ENCODE results near the gene LRRK1. TPM values are rescaled to one million over a fixed set of nuclear protein-coding genes. Genes with fewer than 3 reads are reported as not detected.

LRRK1 gene
- total RNA-seq, 2 experiments from 2014 or later: 1.0 to 1.1 TPM

- Mint-ChIP-seq H3K27me3 (peaks cover 31% of the 10 kb centered on the region), H3K4me1 (no peaks in the 10 kb centered on the region), H3K27ac (no peak overlapping the region), H3K36me3 (ENCODE audit: low read depth) (no peaks in the 10 kb centered on the region), H3K9me3 (no peaks in the 10 kb centered on the region), H3K4me3 (no peak overlapping the region)
- CTCF ChIA-PET: interaction anchor here (0.9 kb wide), 1 partner anchor 26 kb away, joined by 4 read pairs; no protein-coding TSS in a partner anchor
- POLR2A ChIA-PET: no interaction called here
- no peak for DNase-seq
Observed at GRCh38 chr15:100895721-100896120, 23.4 kb upstream of the LRRK1 start.

GRCh38 chr15:100897221-100898151 is 21.7 kb upstream of the LRRK1 start:
- no peak for DNase-seq
- no peaks in the 10 kb centered on the region for H3K4me1 Mint-ChIP-seq
- ChIA-PET POLR2A (no interaction called here), CTCF (interaction anchor here (1.1 to 1.3 kb wide), 2 partner anchors 21 to 111 kb away, joined by 4 to 5 read pairs; partner anchors contain the start of gene LRRK1)
- no peak overlapping the region for H3K4me3 Mint-ChIP-seq
- peaks cover 23% of the 10 kb centered on the region for H3K27me3 Mint-ChIP-seq
- H3K9me3 Mint-ChIP-seq: no peaks in the 10 kb centered on the region
- H3K36me3 Mint-ChIP-seq (ENCODE audit: low read depth): no peaks in the 10 kb centered on the region
- H3K27ac Mint-ChIP-seq: no peak overlapping the region

GRCh38 chr15:100898152-100898490 is 21.0 kb upstream of the LRRK1 start:
- H3K4me3 Mint-ChIP-seq: no peak overlapping the region
- POLR2A ChIA-PET: no interaction called here
- no peak overlapping the region for H3K27ac Mint-ChIP-seq
- H3K27me3 Mint-ChIP-seq: peaks cover 20% of the 10 kb centered on the region
- H3K4me1 Mint-ChIP-seq: no peaks in the 10 kb centered on the region
- no peaks in the 10 kb centered on the region for H3K36me3 Mint-ChIP-seq (ENCODE audit: low read depth)
- H3K9me3 Mint-ChIP-seq: no peaks in the 10 kb centered on the region
- CTCF ChIA-PET: interaction anchor here (1.1 kb wide), 1 partner anchor 21 kb away, joined by 5 read pairs; the partner anchor contains the start of gene LRRK1
- no peak for DNase-seq

- Mint-ChIP-seq H3K27me3 (peaks cover 15% of the 10 kb centered on the region), H3K9me3 (no peaks in the 10 kb centered on the region), H3K27ac (no peak overlapping the region), H3K36me3 (ENCODE audit: low read depth) (no peaks in the 10 kb centered on the region), H3K4me3 (no peak overlapping the region), H3K4me1 (no peaks in the 10 kb centered on the region)
- no peak for DNase-seq
- ChIA-PET POLR2A (no interaction called here), CTCF (interaction anchor here (1.1 kb wide), 1 partner anchor 20 kb away, joined by 5 read pairs; the partner anchor contains the start of gene LRRK1)
Observed at GRCh38 chr15:100898661-100899462, 20.3 kb upstream of the LRRK1 start.

- Mint-ChIP-seq H3K4me3 (no peak overlapping the region), H3K27me3 (peaks cover 9% of the 10 kb centered on the region), H3K36me3 (ENCODE audit: low read depth) (no peaks in the 10 kb centered on the region), H3K9me3 (no peaks in the 10 kb centered on the region), H3K27ac (no peak overlapping the region), H3K4me1 (no peaks in the 10 kb centered on the region)
- ChIA-PET CTCF (no interaction called here), POLR2A (no interaction called here)
- no peak for DNase-seq
Observed at GRCh38 chr15:100899601-100900000, 19.6 kb upstream of the LRRK1 start.

- CTCF ChIA-PET: no interaction called here
- H3K27me3 Mint-ChIP-seq: peaks cover 11% of the 10 kb centered on the region
- H3K4me3 Mint-ChIP-seq: no peak overlapping the region
- no peaks in the 10 kb centered on the region for H3K4me1 Mint-ChIP-seq
- no peak for DNase-seq
- H3K27ac Mint-ChIP-seq: no peak overlapping the region
- POLR2A ChIA-PET: no interaction called here
- no peaks in the 10 kb centered on the region for H3K9me3 Mint-ChIP-seq
- H3K36me3 Mint-ChIP-seq (ENCODE audit: low read depth): no peaks in the 10 kb centered on the region
Observed at GRCh38 chr15:100900136-100900794, 18.9 kb upstream of the LRRK1 start.

GRCh38 chr15:100900795-100901169 is 18.4 kb upstream of the LRRK1 start:
- CTCF ChIA-PET: no interaction called here
- Mint-ChIP-seq H3K9me3 (no peaks in the 10 kb centered on the region), H3K36me3 (ENCODE audit: low read depth) (no peaks in the 10 kb centered on the region), H3K27ac (no peak overlapping the region), H3K4me3 (no peak overlapping the region), H3K27me3 (peaks cover 11% of the 10 kb centered on the region), H3K4me1 (no peaks in the 10 kb centered on the region)
- DNase-seq: no peak
- POLR2A ChIA-PET: no interaction called here

- Mint-ChIP-seq H3K27me3 (peaks cover 11% of the 10 kb centered on the region), H3K9me3 (no peaks in the 10 kb centered on the region), H3K4me1 (no peaks in the 10 kb centered on the region), H3K36me3 (ENCODE audit: low read depth) (no peaks in the 10 kb centered on the region), H3K27ac (no peak overlapping the region), H3K4me3 (no peak overlapping the region)
- no peak for DNase-seq
- CTCF ChIA-PET: interaction anchor here (1.2 kb wide), 1 partner anchor 17 kb away, joined by 4 read pairs; no protein-coding TSS in a partner anchor
- POLR2A ChIA-PET: no interaction called here
Observed at GRCh38 chr15:100901296-100901695, 17.9 kb upstream of the LRRK1 start.

GRCh38 chr15:100901702-100902435 is 17.3 kb upstream of the LRRK1 start:
- H3K4me1 Mint-ChIP-seq: no peaks in the 10 kb centered on the region
- no peaks in the 10 kb centered on the region for H3K36me3 Mint-ChIP-seq (ENCODE audit: low read depth)
- CTCF ChIA-PET: interaction anchor here (1.2 kb wide), 1 partner anchor 16 kb away, joined by 4 read pairs; no protein-coding TSS in a partner anchor
- H3K27me3 Mint-ChIP-seq: peaks cover 11% of the 10 kb centered on the region
- no peak for DNase-seq
- no peak overlapping the region for H3K27ac Mint-ChIP-seq
- no peaks in the 10 kb centered on the region for H3K9me3 Mint-ChIP-seq
- no peak overlapping the region for H3K4me3 Mint-ChIP-seq
- POLR2A ChIA-PET: no interaction called here

GRCh38 chr15:100902436-100903167 is 16.6 kb upstream of the LRRK1 start:
- ChIA-PET POLR2A (no interaction called here), CTCF (interaction anchor here (1.2 kb wide), 1 partner anchor 15 kb away, joined by 4 read pairs; no protein-coding TSS in a partner anchor)
- Mint-ChIP-seq H3K36me3 (ENCODE audit: low read depth) (no peaks in the 10 kb centered on the region), H3K9me3 (no peaks in the 10 kb centered on the region), H3K27me3 (peaks cover 8% of the 10 kb centered on the region), H3K4me3 (no peak overlapping the region), H3K27ac (no peak overlapping the region), H3K4me1 (no peaks in the 10 kb centered on the region)
- no peak for DNase-seq

GRCh38 chr15:100903168-100903554 is 16.0 kb upstream of the LRRK1 start:
- no peaks in the 10 kb centered on the region for H3K4me1 Mint-ChIP-seq
- no peak overlapping the region for H3K27ac Mint-ChIP-seq
- ChIA-PET POLR2A (no interaction called here), CTCF (interaction anchor here (1.0 kb wide), 1 partner anchor 15 kb away, joined by 4 read pairs; no protein-coding TSS in a partner anchor)
- H3K36me3 Mint-ChIP-seq (ENCODE audit: low read depth): no peaks in the 10 kb centered on the region
- no peak overlapping the region for H3K4me3 Mint-ChIP-seq
- DNase-seq: no peak
- H3K27me3 Mint-ChIP-seq: peaks cover 8% of the 10 kb centered on the region
- H3K9me3 Mint-ChIP-seq: no peaks in the 10 kb centered on the region

- H3K4me1 Mint-ChIP-seq: no peaks in the 10 kb centered on the region
- CTCF ChIA-PET: interaction anchor here (2.2 to 2.8 kb wide), 2 partner anchors 12 to 102 kb away, joined by 9 to 14 read pairs; no protein-coding TSS in a partner anchor
Observed at GRCh38 chr15:100905850-100906249, 13.3 kb upstream of the LRRK1 start.

More at GRCh38 chr15:100905850-100906249, 13.3 kb upstream of the LRRK1 start:
- POLR2A ChIA-PET: no interaction called here
- Mint-ChIP-seq H3K9me3 (no peaks in the 10 kb centered on the region), H3K4me3 (no peak overlapping the region), H3K36me3 (ENCODE audit: low read depth) (no peaks in the 10 kb centered on the region), H3K27me3 (peaks cover 11% of the 10 kb centered on the region), H3K27ac (no peak overlapping the region)
- DNase-seq: no peak

Measured in activated CD4-positive, alpha-beta memory T cell treated with anti-CD3 and anti-CD28 coated beads, Interleukin-2, amount 10 ng/mL, durations not matched to agents 7 days and 5 days (primary cell).